OCI-LY7 (cell line): Measurements from ENCODE around the gene TNP2. TPM values are rescaled to one million over a fixed set of nuclear protein-coding genes. Genes with fewer than 3 reads are reported as not detected.

Experiments
- BruUV-seq: library from RNA; stranded (reverse); fragments of 400-500 nt; replicated peaks from 2 replicates; lab custom pipeline; 2021; lab: Mats Ljungman, UMichigan
- CTCF ChIA-PET: fragments of 300-600 bp; sonication (Branson Sonifier 250); formaldehyde crosslinking; loops from one replicate; lab custom pipeline; 2022; ENCODE audit warnings: antibody characterized with exemption; ENCODE audit not compliant: unreplicated experiment; lab: Charles Lee
- POLR2A ChIA-PET: fragments of 300-600 bp; sonication (Branson Sonifier 250); formaldehyde crosslinking; loops from one replicate; lab custom pipeline; 2022; ENCODE audit warnings: antibody characterized with exemption; lab: Charles Lee
- DNase-seq: peaks from one replicate; pipeline ENCODE4 v3.0.0-alpha.2; 2015; ENCODE audit warnings: low spot score
- H2AFZ ChIP-seq: fragments of 200-600 bp; sonication (generic), shearing (Covaris generic); 2 replicates; pipeline ENCODE4 v1.6.1; 2014; ENCODE audit warnings: mild to moderate bottlenecking, antibody characterized with exemption, low read length, moderate library complexity
- H3K27ac ChIP-seq: fragments of 200-600 bp; sonication (generic); 2 replicates; pipeline ENCODE4 v1.5.1; 2014; ENCODE audit warnings: mixed run types, low read depth, mild to moderate bottlenecking, moderate library complexity, low read length, inconsistent platforms; ENCODE audit not compliant: poor library complexity, severe bottlenecking
- H3K36me3 ChIP-seq: fragments of 200-600 bp; sonication (generic); 2 replicates; pipeline ENCODE4 v1.6.1; 2014; ENCODE audit warnings: mild to moderate bottlenecking, antibody characterized with exemption, low read length, moderate library complexity, mixed read lengths; ENCODE audit not compliant: insufficient read depth
- H3K4me1 ChIP-seq: fragments of 200-600 bp; sonication (generic); 2 replicates; pipeline ENCODE4 v1.5.1; 2014; ENCODE audit warnings: mild to moderate bottlenecking, low read length; ENCODE audit not compliant: insufficient read depth, poor library complexity, severe bottlenecking
- H3K4me2 ChIP-seq: fragments of 200-600 bp; sonication (generic); 2 replicates; pipeline ENCODE4 v1.6.1; 2014; ENCODE audit warnings: mild to moderate bottlenecking, low read length
- H3K4me3 ChIP-seq: fragments of 200-600 bp; sonication (generic); 2 replicates; pipeline ENCODE4 v1.5.1; 2014; ENCODE audit warnings: mild to moderate bottlenecking, low read depth, low read length; ENCODE audit not compliant: poor library complexity, severe bottlenecking
- H3K79me2 ChIP-seq: fragments of 200-600 bp; sonication (generic); 2 replicates; pipeline ENCODE4 v1.6.1; 2016; ENCODE audit warnings: low read depth, mild to moderate bottlenecking, low read length, moderate library complexity, mixed read lengths; ENCODE audit not compliant: insufficient read depth
- H3K9me2 ChIP-seq: fragments of 200-600 bp; sonication (generic); 2 replicates; pipeline ENCODE4 v1.6.1; 2016; ENCODE audit warnings: mild to moderate bottlenecking, low read length, mixed read lengths; ENCODE audit not compliant: insufficient read depth
- H3K9me3 ChIP-seq: fragments of 200-600 bp; sonication (generic); 2 replicates; pipeline ENCODE4 v1.6.1; 2014; ENCODE audit warnings: mild to moderate bottlenecking, mixed run types, low read length, mixed read lengths
- H4K20me1 ChIP-seq: fragments of 200-600 bp; sonication (generic); 2 replicates; pipeline ENCODE4 v1.6.1; 2014; ENCODE audit warnings: mild to moderate bottlenecking, antibody characterized with exemption, low read length, moderate library complexity, mixed read lengths; ENCODE audit not compliant: insufficient read depth
- CTCF ChIP-seq: fragments of 200-600 bp; sonication (generic); conservative IDR thresholded peaks from 2 replicates; pipeline ENCODE4 v1.5.1; 2014; ENCODE audit warnings: mild to moderate bottlenecking, antibody characterized with exemption, low read length, moderate library complexity, mixed read lengths
- EZH2phosphoT487 ChIP-seq: fragments of 200-600 bp; sonication (generic); IDR thresholded peaks from 2 replicates; pipeline ENCODE4 v1.6.1; 2018; ENCODE audit warnings: low read depth, borderline replicate concordance, mild to moderate bottlenecking, mixed run types, antibody characterized with exemption, low read length, moderate library complexity, mixed read lengths
- intact Hi-C: fragments of 100-400 bp; cut with micrococcal nuclease; formaldehyde crosslinking; loops from one replicate; pipeline ENCODE4 v1.10.0; 2022; ENCODE audit not compliant: unreplicated experiment
- total RNA-seq, 2 experiments: library from RNA; depleted of rRNA in 1 of 2; stranded (reverse); fragments of >200 nt in 1 of 2; shearing (Covaris generic) in 1 of 2; gene quantifications; 2 replicates each; pipeline ENCODE4 v1.2.3, GENCODE V29; 2014 to 2022

The TNP2 gene
- total RNA-seq, 2 experiments from 2014 or later: not detected

GRCh38 chr16:11235703-11235991, 33.5 kb downstream of the TNP2 start:
- Histone ChIP-seq H3K9me3 (no peaks in the 10 kb centered on the region), H3K36me3 (no peaks in the 10 kb centered on the region), H3K9me2 (no peaks in the 10 kb centered on the region), H3K4me3 (no peak overlapping the region), H3K4me1 (peaks cover 22% of the 10 kb centered on the region), H3K4me2 (no peak overlapping the region), H4K20me1 (no peaks in the 10 kb centered on the region), H2AFZ (no peak overlapping the region), H3K79me2 (no peaks in the 10 kb centered on the region), H3K27ac (no peak overlapping the region)
- no peak for TF ChIP-seq EZH2phosphoT487
- TF ChIP-seq CTCF: no peak
- BruUV-seq: no TSS peak
- CTCF ChIA-PET: interaction anchor here (0.9 kb wide), 1 partner anchor 19 kb away, joined by 5 read pairs; no protein-coding TSS in a partner anchor
- DNase-seq: no peak
- POLR2A ChIA-PET: interaction anchor here (0.7 to 1.1 kb wide), 2 partner anchors 10 to 30 kb away, joined by 3 read pairs; no protein-coding TSS in a partner anchor
- intact Hi-C loops: no loop called here

- Histone ChIP-seq H2AFZ (no peak overlapping the region), H3K9me2 (no peaks in the 10 kb centered on the region), H4K20me1 (no peaks in the 10 kb centered on the region), H3K36me3 (no peaks in the 10 kb centered on the region), H3K9me3 (no peaks in the 10 kb centered on the region), H3K79me2 (no peaks in the 10 kb centered on the region), H3K4me1 (peaks cover 19% of the 10 kb centered on the region), H3K4me2 (no peak overlapping the region), H3K27ac (no peak overlapping the region), H3K4me3 (no peak overlapping the region)
- DNase-seq: no peak
- ChIA-PET CTCF (no interaction called here), POLR2A (no interaction called here)
- BruUV-seq: no TSS peak
- intact Hi-C loops: no loop called here
- TF ChIP-seq EZH2phosphoT487 (no peak), CTCF (no peak)
Observed at GRCh38 chr16:11234884-11235702, 34.0 kb downstream of the TNP2 start.
